Measurements from ENCODE around the gene MMEL1.
"Not testable (repeated sequence)": the region's sequence is repeated elsewhere in the genome, so short reads cannot be mapped to it uniquely, and the experiment has no call there.

MMEL1 gene

GRCh38 chr1:2583871-2584351 is 48.9 kb downstream of the MMEL1 start:
- TF ChIP-seq CTCF (conservative IDR thresholded peaks at IDR 0.05; ENCODE audit: control insufficient read depth, insufficient read depth, low read depth, low read length) = no peak
- no peak overlapping the region for H3K4me3 ChIP-seq (ENCODE audit: control insufficient read depth, low read depth, low read length)
- no peak for DNase-seq (ENCODE audit: low read depth)

- TF ChIP-seq CTCF (conservative IDR thresholded peaks at IDR 0.05; ENCODE audit: control insufficient read depth, insufficient read depth, low read depth, low read length) = no peak
- no peak for DNase-seq (ENCODE audit: low read depth)
- no peak overlapping the region for H3K4me3 ChIP-seq (ENCODE audit: control insufficient read depth, low read depth, low read length)
These were observed 49.5 kb downstream of the MMEL1 start for GRCh38 chr1:2583331-2583791.

GRCh38 chr1:2582391-2582790 is 50.4 kb downstream of the MMEL1 start:
- H3K4me3 ChIP-seq (ENCODE audit: control insufficient read depth, low read depth, low read length) = no peak overlapping the region
- DNase-seq (ENCODE audit: low read depth) = peak; percentile 44
- no peak for TF ChIP-seq CTCF (conservative IDR thresholded peaks at IDR 0.05; ENCODE audit: control insufficient read depth, insufficient read depth, low read depth, low read length)

- no peak for DNase-seq (ENCODE audit: low read depth)
- no peak overlapping the region for H3K4me3 ChIP-seq (ENCODE audit: control insufficient read depth, low read depth, low read length)
- TF ChIP-seq CTCF (conservative IDR thresholded peaks at IDR 0.05; ENCODE audit: control insufficient read depth, insufficient read depth, low read depth, low read length) = no peak
These were observed 52.1 kb downstream of the MMEL1 start for GRCh38 chr1:2580691-2581090.

DNA sequence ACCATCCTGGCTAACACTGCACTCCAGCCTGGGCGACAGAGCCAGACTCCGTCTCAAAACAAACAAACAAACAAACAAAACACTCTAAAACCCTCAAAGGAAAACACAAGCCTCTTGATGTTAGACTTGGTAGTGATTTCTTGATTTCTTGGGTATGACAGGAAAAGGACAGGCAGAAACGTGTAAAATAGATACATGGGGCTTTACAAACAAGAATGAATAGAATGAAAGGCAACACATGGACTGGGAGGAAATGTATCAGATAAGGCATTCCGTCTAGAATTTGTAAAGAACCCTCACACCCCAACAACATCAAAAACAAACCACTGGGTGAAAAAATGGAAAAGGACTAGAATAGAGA is 54.1 kb downstream of the MMEL1 start:
- H3K4me3 ChIP-seq (ENCODE audit: control insufficient read depth, low read depth, low read length) = no peak overlapping the region
- no peak for TF ChIP-seq CTCF (conservative IDR thresholded peaks at IDR 0.05; ENCODE audit: control insufficient read depth, insufficient read depth, low read depth, low read length)
- no peak for DNase-seq (ENCODE audit: low read depth)

DNA sequence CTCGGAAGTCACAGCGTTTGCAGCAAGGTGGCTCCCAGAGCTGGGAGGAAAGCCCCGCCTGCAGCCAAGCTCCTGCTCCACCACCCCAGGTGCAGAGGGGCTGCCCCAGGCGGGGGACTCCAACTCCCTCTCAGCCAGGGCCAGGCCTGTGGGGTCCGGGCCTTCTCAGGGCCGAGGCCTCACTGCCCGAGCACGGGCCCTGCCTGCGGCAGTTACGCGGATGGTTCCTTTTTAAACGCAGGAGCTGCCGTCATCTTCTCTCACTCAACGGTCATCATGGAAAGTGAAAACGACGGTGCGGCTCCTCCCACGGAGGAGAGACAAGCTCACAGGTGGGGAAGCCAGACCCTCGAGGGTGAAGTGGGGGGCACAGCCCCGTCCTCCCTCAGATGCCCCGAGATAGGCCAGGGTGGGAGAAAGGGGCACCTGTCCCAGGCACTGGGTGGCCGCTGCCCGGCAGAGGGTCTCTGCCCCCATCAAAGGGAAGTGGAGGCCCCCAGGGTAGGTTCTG is 55.2 kb downstream of the MMEL1 start:
- DNase-seq (ENCODE audit: low read depth); H3K4me3 ChIP-seq (ENCODE audit: control insufficient read depth, low read depth, low read length): not testable (repeated sequence)

- no peak for DNase-seq (ENCODE audit: low read depth)
- H3K4me3 ChIP-seq (ENCODE audit: control insufficient read depth, low read depth, low read length) = no peak overlapping the region
- no peak for TF ChIP-seq CTCF (conservative IDR thresholded peaks at IDR 0.05; ENCODE audit: control insufficient read depth, insufficient read depth, low read depth, low read length)
These were observed 56.8 kb downstream of the MMEL1 start for GRCh38 chr1:2575801-2576663.
